B cell (primary cell): Measurements from ENCODE around the gene ANXA7. TPM values are rescaled to one million over a fixed set of nuclear protein-coding genes. Genes with fewer than 3 reads are reported as not detected.

Source experiments
- ATAC-seq: fragments of 200-7000 bp; cut with Tn5 transposase; one replicate; pipeline ENCODE4 v1.10.0; 2021; ENCODE audit warnings: low read depth, mild to moderate bottlenecking, moderate number of reproducible peaks, moderate library complexity
- CTCF ChIA-PET: fragments of 350-600 bp; sonication (Branson Sonifier 250); formaldehyde crosslinking; loops from one replicate; lab custom pipeline; 2021; ENCODE audit warnings: antibody characterized with exemption, inconsistent platforms; lab: Charles Lee
- POLR2A ChIA-PET: fragments of 350-600 bp; sonication (Branson Sonifier 250); formaldehyde crosslinking; loops from one replicate; lab custom pipeline; 2021; ENCODE audit warnings: antibody characterized with exemption; lab: Charles Lee
- DNase-seq: peaks from one replicate; pipeline ENCODE4 v3.0.0; 2013
- H2AFZ ChIP-seq: 2 replicates; pipeline ENCODE4 v1.6.1; 2012; ENCODE audit warnings: mild to moderate bottlenecking, low read depth, low read length; ENCODE audit not compliant: insufficient read depth, poor library complexity, severe bottlenecking
- H3K27ac ChIP-seq, 2 donors: 1 replicate in 1 of 2; 2 replicates in 1 of 2; pipeline ENCODE4 v1.5.1; 2012 to 2013; ENCODE audit warnings: low read length in 2 of 2, mild to moderate bottlenecking in 2 of 2, moderate library complexity in 1 of 2
- H3K27me3 ChIP-seq, 4 experiments: fragments of 200-600 bp in 1 of 4; sonication (generic) in 1 of 4; replicated peaks in 1 of 4; 1 replicate in 2 of 4; 2 replicates in 2 of 4; pipeline versions ENCODE4 v1.6.1 to v1.7.0; 2013 to 2016; ENCODE audit warnings: low read length in 3 of 4, mild to moderate bottlenecking in 2 of 4, mixed read lengths in 1 of 4, moderate library complexity in 1 of 4; ENCODE audit not compliant: insufficient read depth in 4 of 4, control insufficient read depth in 3 of 4; ENCODE audit errors: control extremely low read depth in 1 of 4
- H3K36me3 ChIP-seq, 2 experiments: replicated peaks in 1 of 2; 1 replicate in 1 of 2; 2 replicates in 1 of 2; pipeline versions ENCODE4 v1.6.1 to v1.7.1; 2013; ENCODE audit warnings: low read length in 1 of 2; ENCODE audit not compliant: insufficient read depth in 2 of 2, control insufficient read depth in 1 of 2; ENCODE audit errors: control extremely low read depth in 1 of 2, extremely low read depth in 1 of 2
- H3K4me1 ChIP-seq, 2 donors: fragments of 200-600 bp in 1 of 2; sonication (generic) in 1 of 2; 1 replicate in 1 of 2; 2 replicates in 1 of 2; pipeline versions ENCODE4 v1.5.1 to v1.6.1; 2013 to 2017; ENCODE audit warnings: low read length in 2 of 2; ENCODE audit not compliant: control insufficient read depth in 2 of 2, insufficient read depth in 2 of 2
- H3K4me2 ChIP-seq: replicated peaks from 2 replicates; pipeline ENCODE3; 2012; ENCODE audit warnings: mild to moderate bottlenecking, low read depth, low read length; ENCODE audit not compliant: poor library complexity, severe bottlenecking
- H3K4me3 ChIP-seq, 5 experiments: fragments of 200-600 bp in 1 of 5; sonication (generic) in 1 of 5; 1 replicate in 3 of 5; 2 replicates in 2 of 5; pipeline versions ENCODE4 v1.5.1 to v1.7.0; 2011 to 2016; ENCODE audit warnings: low read length in 4 of 5, mild to moderate bottlenecking in 4 of 5, low read depth in 2 of 5, control low read depth in 1 of 5, moderate library complexity in 1 of 5; ENCODE audit not compliant: insufficient read depth in 1 of 5; ENCODE audit errors: control extremely low read depth in 1 of 5, extremely low read depth in 1 of 5
- H3K79me2 ChIP-seq: fragments of 200-600 bp; sonication (generic); one replicate; pipeline ENCODE4 v1.6.0; 2016; ENCODE audit warnings: low read length; ENCODE audit not compliant: control insufficient read depth, insufficient read depth
- H3K9ac ChIP-seq: fragments of 200-600 bp; sonication (generic); 2 replicates; pipeline ENCODE4 v1.6.1; 2017; ENCODE audit warnings: mild to moderate bottlenecking, low read length, moderate library complexity
- H3K9me3 ChIP-seq, 3 donors: one replicate each; pipeline versions ENCODE4 v1.6.1 to v1.7.1; 2013; ENCODE audit warnings: low read length in 2 of 3; ENCODE audit not compliant: control insufficient read depth in 2 of 3, insufficient read depth in 1 of 3; ENCODE audit errors: control extremely low read depth in 1 of 3
- H4K20me1 ChIP-seq: 2 replicates; pipeline ENCODE4 v1.6.0; 2012; ENCODE audit warnings: mild to moderate bottlenecking, low read length; ENCODE audit not compliant: insufficient read depth, control insufficient read depth, poor library complexity, severe bottlenecking
- H3K27ac Mint-ChIP-seq: one replicate; pipeline ENCODE4 v1.8.0; 2021; ENCODE audit warnings: mixed read lengths
- H3K27me3 Mint-ChIP-seq: one replicate; pipeline ENCODE4 v1.8.0; 2021; ENCODE audit warnings: mixed read lengths
- H3K4me1 Mint-ChIP-seq: one replicate; pipeline ENCODE4 v1.8.0; 2021; ENCODE audit warnings: mixed read lengths
- H3K4me3 Mint-ChIP-seq: one replicate; pipeline ENCODE4 v1.8.0; 2021; ENCODE audit warnings: mixed read lengths
- H3K9me3 Mint-ChIP-seq: one replicate; pipeline ENCODE4 v1.8.0; 2022; ENCODE audit warnings: mixed read lengths; ENCODE audit not compliant: insufficient read depth
- CTCF ChIP-seq: fragments of 200-600 bp; IDR thresholded peaks from one replicate; pipeline ENCODE4 v1.8.0; 2022; ENCODE audit warnings: antibody characterized with exemption, mild to moderate bottlenecking
- EZH2 ChIP-seq: IDR thresholded peaks from 2 replicates; pipeline ENCODE4 v1.6.1; 2012; ENCODE audit warnings: borderline replicate concordance, low read depth, mild to moderate bottlenecking, moderate library complexity, low read length; ENCODE audit not compliant: insufficient read depth, poor library complexity, severe bottlenecking
- WGBS: methylation state at CpG from one replicate; pipeline ENCODE4 v1.1.5; 2013; ENCODE audit warnings: missing lambda C conversion rate; ENCODE audit not compliant: insufficient coverage; 5-methylcytosine and 5-hydroxymethylcytosine counted together
- intact Hi-C: fragments of 100-400 bp; cut with micrococcal nuclease; formaldehyde crosslinking; loops from one replicate; pipeline ENCODE4 v1.10.0; 2022
- polyA plus RNA-seq: library from polyadenylated mRNA; depleted of rRNA; stranded (reverse); fragments of >200 nt; gene quantifications from 2 replicates; pipeline ENCODE4 v1.2.3, GENCODE V29; 2012
- total RNA-seq, 2 donors: library from RNA; stranded (reverse); fragments of 120-200 nt in 1 of 2; gene quantifications; 1 replicate in 1 of 2; 2 replicates in 1 of 2; pipeline versions ENCODE4 v1.2.3 to v1.2.4, GENCODE V29; 2013 to 2022

Gene ANXA7
- total and polyA plus RNA-seq, 2 donors (not counting 1 experiment from before 2014, with no cell fraction given), result 43.4 to 90.0 TPM

GRCh38 chr10:73408061-73408460, 5.8 kb downstream of the ANXA7 start:
- TF ChIP-seq EZH2 (no peak), CTCF (no peak)
- H3K4me1 ChIP-seq, result peaks cover 9 to 13% of the 10 kb centered on the region in 2 donors

GRCh38 chr10:73407495-73407894, 6.4 kb downstream of the ANXA7 start:
- Mint-ChIP-seq H3K27me3 (no peaks in the 10 kb centered on the region), H3K4me1 (peaks cover 47% of the 10 kb centered on the region), H3K4me3 (no peak overlapping the region), H3K27ac (no peak overlapping the region), H3K9me3 (no peaks in the 10 kb centered on the region)
- peaks cover 99% of the 10 kb centered on the region for H3K79me2 ChIP-seq
- DNase-seq, result no peak
- H2AFZ ChIP-seq, result no peak overlapping the region
- no peak overlapping the region for H3K9ac ChIP-seq
- H4K20me1 ChIP-seq, result peaks cover 67% of the 10 kb centered on the region
- no peak overlapping the region for H3K4me2 ChIP-seq
- no peaks in the 10 kb centered on the region for H3K27me3 ChIP-seq
- H3K9me3 ChIP-seq, result no peaks in the 10 kb centered on the region
- peaks cover 2 to 6% of the 10 kb centered on the region in 2 experiments for H3K36me3 ChIP-seq
- TF ChIP-seq EZH2 (no peak), CTCF (no peak)
- H3K27ac ChIP-seq, result no peak overlapping the region
- ChIA-PET CTCF (no interaction called here), POLR2A (no interaction called here)
- intact Hi-C loops, result no loop called here
- no peak overlapping the region for H3K4me3 ChIP-seq
- H3K4me1 ChIP-seq, result peaks cover 3 to 7% of the 10 kb centered on the region in 2 donors
- ATAC-seq, result no peak
- no CpG with 5 or more reads among the region's 1 CpG for WGBS

More at GRCh38 chr10:73408061-73408460, 5.8 kb downstream of the ANXA7 start:
- H2AFZ ChIP-seq, result no peak overlapping the region
- Mint-ChIP-seq H3K4me3 (no peak overlapping the region), H3K27me3 (no peaks in the 10 kb centered on the region), H3K9me3 (no peaks in the 10 kb centered on the region), H3K4me1 (peaks cover 51% of the 10 kb centered on the region), H3K27ac (no peak overlapping the region)
- no peak overlapping the region for H3K4me3 ChIP-seq
- H3K9ac ChIP-seq, result no peak overlapping the region
- peaks cover 2 to 6% of the 10 kb centered on the region in 2 experiments for H3K36me3 ChIP-seq
- peaks cover 99% of the 10 kb centered on the region for H3K79me2 ChIP-seq
- 100% methylated on average over 2 of the region's 5 CpGs for whole genome bisulfite sequencing
- no peak overlapping the region for H3K27ac ChIP-seq
- intact Hi-C loops, result no loop called here
- H4K20me1 ChIP-seq, result peaks cover 62% of the 10 kb centered on the region
- H3K9me3 ChIP-seq, result no peaks in the 10 kb centered on the region
- H3K27me3 ChIP-seq, result no peaks in the 10 kb centered on the region
- POLR2A ChIA-PET, result no interaction called here
- DNase-seq (no peak), ATAC-seq (no peak)
- CTCF ChIA-PET, result no interaction called here
- no peak overlapping the region for H3K4me2 ChIP-seq
